Karpas-422 (cell line): ENCODE results near the gene COQ10A. TPM values are rescaled to one million over a fixed set of nuclear protein-coding genes. Genes with fewer than 3 reads are reported as not detected.

Source experiments
- DNase-seq: peaks from one replicate; pipeline ENCODE4 v3.0.0-alpha.2; 2015
- H2AFZ ChIP-seq: fragments of 200-600 bp; sonication (generic); 2 replicates; pipeline ENCODE4 v1.6.1; 2014; ENCODE audit warnings: antibody characterized with exemption, low read length, mixed read lengths
- H3K27ac ChIP-seq: fragments of 200-600 bp; sonication (generic); 2 replicates; pipeline ENCODE4 v1.5.1; 2014; ENCODE audit warnings: mild to moderate bottlenecking, low read length, moderate library complexity
- H3K27me3 ChIP-seq: fragments of 200-600 bp; sonication (generic); 2 replicates; pipeline ENCODE4 v1.6.1; 2014; ENCODE audit warnings: low read length, mixed read lengths
- H3K36me3 ChIP-seq: fragments of 200-600 bp; sonication (generic); 2 replicates; pipeline ENCODE4 v1.6.1; 2014; ENCODE audit warnings: low read length, mixed read lengths; ENCODE audit not compliant: insufficient read depth
- H3K4me1 ChIP-seq: fragments of 200-600 bp; sonication (generic); 2 replicates; pipeline ENCODE4 v1.6.1; 2014; ENCODE audit warnings: mild to moderate bottlenecking, low read length, mixed read lengths
- H3K4me2 ChIP-seq: fragments of 200-600 bp; sonication (generic); 2 replicates; pipeline ENCODE4 v1.6.1; 2014; ENCODE audit warnings: low read length, low read depth, mild to moderate bottlenecking; ENCODE audit not compliant: poor library complexity, severe bottlenecking
- H3K4me3 ChIP-seq: fragments of 200-600 bp; sonication (generic); 2 replicates; pipeline ENCODE4 v1.5.1; 2014; ENCODE audit warnings: mild to moderate bottlenecking, antibody characterized with exemption, low read length, mixed read lengths
- H3K79me2 ChIP-seq: fragments of 200-600 bp; sonication (generic); 2 replicates; pipeline ENCODE4 v1.6.1; 2014; ENCODE audit warnings: mild to moderate bottlenecking, low read length, mixed read lengths
- H3K9ac ChIP-seq: fragments of 200-600 bp; sonication (generic); 2 replicates; pipeline ENCODE4 v1.6.0; 2014; ENCODE audit warnings: low read length
- H3K9me2 ChIP-seq: fragments of 200-600 bp; sonication (generic), shearing (Covaris generic); replicated peaks from 2 replicates; pipeline ENCODE4 v1.6.0; 2014; ENCODE audit warnings: mild to moderate bottlenecking, low read length, moderate library complexity; ENCODE audit not compliant: insufficient read depth
- H3K9me3 ChIP-seq: fragments of 300-700, 200-600 bp; sonication (generic); 2 replicates; pipeline ENCODE4 v1.6.1; 2014; ENCODE audit warnings: low read length, mixed read lengths
- H4K20me1 ChIP-seq: fragments of 200-600 bp; sonication (generic); 2 replicates; pipeline ENCODE4 v1.6.1; 2014; ENCODE audit warnings: mild to moderate bottlenecking, antibody characterized with exemption, low read length, low read depth; ENCODE audit not compliant: insufficient read depth
- total RNA-seq: library from RNA; depleted of rRNA; stranded (reverse); fragments of >200 nt; shearing (Covaris generic); gene quantifications from 2 replicates; pipeline ENCODE4 v1.2.3, GENCODE V29; 2014; ENCODE audit warnings: low replicate concordance

COQ10A gene
- total RNA-seq, 1 experiment from 2014 or later = 38.9 TPM

DNA sequence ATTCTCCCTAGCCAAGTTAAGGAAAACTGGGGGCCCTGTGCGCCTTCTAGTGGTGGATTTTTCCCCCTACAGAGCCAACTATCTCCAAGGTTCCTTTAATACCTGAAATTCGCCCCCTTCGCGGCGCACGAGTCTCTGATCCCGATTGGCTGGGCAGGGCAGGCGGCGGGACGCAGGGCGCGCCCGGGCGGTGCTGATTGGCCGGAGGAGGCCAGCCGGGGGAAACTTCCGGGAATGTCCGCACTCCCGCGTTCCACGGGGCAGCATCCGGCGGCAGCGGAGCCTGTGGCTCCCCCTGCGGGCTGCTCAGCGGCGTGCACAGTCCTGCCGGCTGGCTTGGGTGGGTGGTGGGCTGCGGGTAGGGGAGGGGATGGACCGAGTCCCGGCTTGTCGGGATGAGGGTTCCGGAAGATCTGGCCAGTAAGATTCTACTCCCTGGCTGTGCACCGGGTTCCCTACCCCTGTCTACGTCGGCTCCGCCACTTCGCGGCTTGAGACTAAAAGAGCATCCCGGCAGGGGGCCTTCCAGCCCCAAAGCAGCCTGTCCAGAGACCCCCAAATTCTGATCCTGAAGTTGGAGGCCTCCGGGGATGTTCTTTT lies 42.5 kb upstream of the COQ10A start, which contains the start of gene NABP2:
Gene NABP2, plus strand, starts transcription at position 241 of the 600 bp plus-strand sequence. CDS start 515 bp downstream, outside the sequence.
- peak within 1 kb of the TSS; percentile 91 for H3K9ac ChIP-seq
- H3K36me3 ChIP-seq = 0 out of 2 replicates have a peak, but pooled peaks cover 3% of the 10 kb centered on the region
- no peaks in the 10 kb centered on the region for H4K20me1 ChIP-seq
- H3K9me2 ChIP-seq = no peaks in the 10 kb centered on the region
- peak; percentile 98 for DNase-seq
- peak within 1 kb of the TSS; percentile 76 for H2AFZ ChIP-seq
- no peaks in the 10 kb centered on the region for H3K27me3 ChIP-seq
- no peaks in the 10 kb centered on the region for H3K9me3 ChIP-seq
- H3K4me1 ChIP-seq = peaks cover 37% of the 10 kb centered on the region
- peak within 1 kb of the TSS; percentile 32 for H3K27ac ChIP-seq
- peak within 1 kb of the TSS; percentile 95 for H3K4me2 ChIP-seq
- H3K79me2 ChIP-seq = peaks cover 41% of the 10 kb centered on the region
- H3K4me3 ChIP-seq = peak within 1 kb of the TSS; percentile 93

DNA sequence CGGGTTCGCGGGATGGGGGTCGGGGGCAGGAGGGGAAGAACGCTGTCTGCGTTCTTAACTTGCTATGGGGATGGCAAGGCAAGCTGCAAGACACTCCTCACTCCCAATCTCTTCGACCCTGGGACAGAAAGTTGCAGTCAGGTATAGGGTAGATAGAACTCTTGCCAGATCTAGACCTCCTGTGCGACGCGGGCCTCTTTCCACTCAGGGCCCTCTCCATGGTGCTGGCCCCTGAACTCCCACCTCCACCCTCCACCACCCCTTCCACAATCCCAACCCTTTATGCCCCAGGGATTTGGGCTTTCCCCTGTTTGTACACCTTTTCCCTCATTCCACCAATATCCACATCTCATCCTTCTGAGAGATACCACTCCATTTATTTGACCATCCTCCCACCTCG lies 41.8 kb upstream of the COQ10A start:
- Histone ChIP-seq H2AFZ (no peak overlapping the region), H3K27me3 (no peaks in the 10 kb centered on the region), H3K9me2 (no peaks in the 10 kb centered on the region), H3K4me1 (peaks cover 37% of the 10 kb centered on the region), H3K27ac (no peak overlapping the region), H3K9ac (peak overlapping the region; percentile 91), H3K4me3 (peak overlapping the region; percentile 93), H4K20me1 (no peaks in the 10 kb centered on the region), H3K4me2 (peak overlapping the region; percentile 95), H3K79me2 (peaks cover 34% of the 10 kb centered on the region), H3K36me3 (0 out of 2 replicates have a peak, but pooled peaks cover 3% of the 10 kb centered on the region), H3K9me3 (no peaks in the 10 kb centered on the region)
- DNase-seq = no peak

DNA sequence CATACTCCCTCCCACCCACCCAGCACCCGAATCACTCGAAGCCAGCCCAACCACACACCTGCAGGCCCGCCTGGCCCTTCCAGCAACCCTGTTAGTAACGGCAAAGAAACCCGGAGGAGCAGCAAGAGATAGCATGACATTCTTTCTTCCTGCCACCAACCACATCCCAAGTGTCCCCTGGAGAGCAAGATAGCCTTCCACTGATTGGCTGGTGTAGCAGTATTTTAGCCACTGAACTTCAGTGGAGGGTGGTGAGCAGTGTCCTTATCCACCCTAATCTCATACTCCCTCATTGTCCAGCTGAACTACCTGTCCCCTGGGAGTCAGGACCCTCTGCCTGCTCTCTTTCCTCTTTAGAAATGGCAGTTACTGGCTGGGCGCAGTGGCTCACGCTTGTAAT lies 37.7 kb upstream of the COQ10A start:
- H3K9ac ChIP-seq = no peak overlapping the region
- H3K4me1 ChIP-seq = peaks cover 10% of the 10 kb centered on the region
- peaks cover 11% of the 10 kb centered on the region for H3K79me2 ChIP-seq
- H3K4me3 ChIP-seq = no peak overlapping the region
- no peaks in the 10 kb centered on the region for H3K9me2 ChIP-seq
- no peaks in the 10 kb centered on the region for H3K9me3 ChIP-seq
- H2AFZ ChIP-seq = no peak overlapping the region
- H4K20me1 ChIP-seq = no peaks in the 10 kb centered on the region
- 0 out of 2 replicates have a peak, but pooled peaks cover 3% of the 10 kb centered on the region for H3K36me3 ChIP-seq
- no peak overlapping the region for H3K27ac ChIP-seq
- no peaks in the 10 kb centered on the region for H3K27me3 ChIP-seq
- peak; percentile 29 for DNase-seq
- H3K4me2 ChIP-seq = no peak overlapping the region

DNA sequence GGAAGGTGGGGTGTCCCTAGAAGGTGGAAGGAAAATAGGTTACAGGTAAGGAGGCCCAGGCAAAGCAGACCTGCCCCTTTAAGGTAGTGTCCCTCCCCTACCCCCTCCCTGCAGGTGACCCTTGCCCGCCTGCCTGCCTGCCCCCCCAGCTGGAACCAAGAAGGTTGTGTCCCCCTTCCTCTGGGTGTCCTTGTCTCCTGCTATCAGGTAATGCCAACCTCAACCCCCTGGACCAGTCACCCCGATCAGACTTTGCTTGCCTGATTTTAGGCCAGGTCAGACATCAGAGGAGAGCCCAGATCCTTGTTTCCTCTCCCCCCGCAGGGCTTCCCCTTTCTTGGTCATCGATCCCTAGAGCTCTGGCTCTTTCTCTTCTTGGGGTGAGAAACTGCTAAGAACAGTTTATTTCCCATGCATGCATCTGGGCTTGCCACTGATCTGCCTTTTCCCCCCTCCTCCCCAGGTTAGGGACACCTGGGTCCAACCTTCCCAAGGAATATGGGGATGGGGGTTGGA lies 36.8 kb upstream of the COQ10A start, which contains the start of gene SLC39A5:
Gene SLC39A5, plus strand, starts transcription at position 136 of the 516 bp plus-strand sequence. CDS start 1,224 bp downstream, outside the sequence.
- Histone ChIP-seq H2AFZ (no peak within 1 kb of the TSS), H3K9ac (no peak within 1 kb of the TSS), H3K4me2 (no peak within 1 kb of the TSS), H3K9me3 (no peaks in the 10 kb centered on the region), H3K4me3 (no peak within 1 kb of the TSS), H3K27ac (no peak within 1 kb of the TSS), H3K79me2 (peaks cover 4% of the 10 kb centered on the region), H4K20me1 (no peaks in the 10 kb centered on the region), H3K9me2 (no peaks in the 10 kb centered on the region), H3K4me1 (peaks cover 7% of the 10 kb centered on the region), H3K36me3 (0 out of 2 replicates have a peak, but pooled peaks cover 3% of the 10 kb centered on the region), H3K27me3 (no peaks in the 10 kb centered on the region)
- peak; percentile 42 for DNase-seq

DNA sequence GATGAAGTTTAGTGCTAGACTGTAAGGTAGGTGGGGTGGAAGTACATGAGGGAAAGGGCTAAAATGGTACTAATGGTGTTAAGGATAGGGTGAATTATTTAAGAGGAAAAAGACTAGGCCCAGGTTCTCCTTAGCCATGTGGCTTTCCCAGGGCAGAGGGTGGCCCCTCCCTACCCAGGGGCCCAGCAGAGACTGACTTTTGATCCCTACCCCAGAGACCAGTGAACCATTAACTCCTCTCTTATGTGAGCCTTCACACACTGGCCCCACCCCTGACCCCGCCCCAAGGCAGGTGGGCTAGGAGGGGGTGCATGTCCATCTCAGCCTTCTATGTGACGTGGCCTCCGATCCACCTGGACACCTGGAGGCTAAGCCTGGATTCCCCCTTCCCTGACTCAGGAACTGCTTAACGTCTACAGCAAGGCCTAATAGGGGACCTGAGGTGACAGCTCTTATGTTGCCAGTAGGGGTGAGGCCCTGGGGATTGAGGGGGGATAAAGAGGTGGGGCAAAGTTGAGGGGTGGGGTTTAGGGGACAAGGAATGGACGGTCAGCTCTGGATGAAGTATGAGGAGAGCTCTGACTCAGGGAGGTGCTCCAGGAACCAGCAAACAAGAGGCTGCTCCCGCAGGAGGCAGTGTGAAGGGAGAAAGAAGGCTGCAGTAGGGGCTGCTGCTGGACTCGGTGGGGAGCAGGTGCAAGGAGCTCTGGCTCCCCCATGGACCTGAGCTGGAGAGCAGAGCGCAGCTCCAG lies 36.1 kb upstream of the COQ10A start:
- no peaks in the 10 kb centered on the region for H3K9me2 ChIP-seq
- H3K9me3 ChIP-seq = no peaks in the 10 kb centered on the region

DNA sequence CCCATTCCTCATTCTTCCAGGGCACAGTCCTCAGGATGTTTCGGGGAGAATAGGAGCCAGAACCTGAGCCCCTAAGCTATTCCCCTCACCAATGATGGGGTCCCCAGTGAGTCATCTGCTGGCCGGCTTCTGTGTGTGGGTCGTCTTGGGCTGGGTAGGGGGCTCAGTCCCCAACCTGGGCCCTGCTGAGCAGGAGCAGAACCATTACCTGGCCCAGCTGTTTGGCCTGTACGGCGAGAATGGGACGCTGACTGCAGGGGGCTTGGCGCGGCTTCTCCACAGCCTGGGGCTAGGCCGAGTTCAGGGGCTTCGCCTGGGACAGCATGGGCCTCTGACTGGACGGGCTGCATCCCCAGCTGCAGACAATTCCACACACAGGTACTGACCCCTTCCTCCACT lies 35.6 kb upstream of the COQ10A start:
- no peak overlapping the region for H3K4me2 ChIP-seq
- DNase-seq = no peak
- no peaks in the 10 kb centered on the region for H3K4me1 ChIP-seq
- H3K9me3 ChIP-seq = no peaks in the 10 kb centered on the region
- H3K27ac ChIP-seq = no peak overlapping the region
- H3K36me3 ChIP-seq = 0 out of 2 replicates have a peak, but pooled peaks cover under 1% of the 10 kb centered on the region
- H2AFZ ChIP-seq = no peak overlapping the region
- H3K79me2 ChIP-seq = no peaks in the 10 kb centered on the region
- no peaks in the 10 kb centered on the region for H3K9me2 ChIP-seq
- no peaks in the 10 kb centered on the region for H4K20me1 ChIP-seq
- H3K4me3 ChIP-seq = no peak overlapping the region
- H3K27me3 ChIP-seq = no peaks in the 10 kb centered on the region
- no peak overlapping the region for H3K9ac ChIP-seq

More for the DNA sequence above, 36.1 kb upstream of the COQ10A start:
- H3K9ac ChIP-seq = no peak overlapping the region
- peaks cover under 1% of the 10 kb centered on the region; the same call in 1 of the 2 replicates for H3K4me1 ChIP-seq
- no peak overlapping the region for H2AFZ ChIP-seq
- H3K4me3 ChIP-seq = no peak overlapping the region
- H3K27ac ChIP-seq = no peak overlapping the region
- no peak overlapping the region for H3K4me2 ChIP-seq
- no peaks in the 10 kb centered on the region; the same call in 1 of the 2 replicates for H3K79me2 ChIP-seq
- 0 out of 2 replicates have a peak, but pooled peaks cover 3% of the 10 kb centered on the region for H3K36me3 ChIP-seq
- H4K20me1 ChIP-seq = no peaks in the 10 kb centered on the region
- peak; percentile 41 for DNase-seq
- no peaks in the 10 kb centered on the region for H3K27me3 ChIP-seq

DNA sequence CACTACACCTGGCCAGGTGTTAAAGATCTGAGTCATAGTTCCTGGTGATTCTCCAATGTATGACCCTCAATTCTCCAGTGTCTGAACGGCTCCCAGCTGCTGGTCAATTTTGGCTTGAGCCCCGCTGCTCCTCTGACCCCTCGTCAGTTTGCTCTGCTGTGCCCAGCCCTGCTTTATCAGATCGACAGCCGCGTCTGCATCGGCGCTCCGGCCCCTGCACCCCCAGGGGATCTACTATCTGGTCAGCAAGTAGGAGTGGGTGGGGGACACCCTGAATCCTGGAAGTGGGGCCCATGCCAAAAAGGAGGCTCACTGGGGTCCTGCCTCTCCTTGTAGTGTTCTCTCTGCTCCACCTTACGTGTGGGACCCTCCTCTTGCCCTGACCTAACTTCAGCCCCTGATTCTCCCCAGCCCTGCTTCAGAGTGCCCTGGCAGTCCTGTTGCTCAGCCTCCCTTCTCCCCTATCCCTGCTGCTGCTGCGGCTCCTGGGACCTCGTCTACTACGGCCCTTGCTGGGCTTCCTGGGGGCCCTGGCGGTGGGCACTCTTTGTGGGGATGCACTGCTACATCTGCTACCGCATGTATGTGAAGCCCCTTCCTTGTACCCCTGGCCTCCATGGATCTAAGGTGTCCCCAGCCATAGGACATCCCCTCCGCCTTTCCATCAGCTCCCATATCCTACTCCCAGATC lies 31.9 kb upstream of the COQ10A start:
- Histone ChIP-seq H3K9me2 (no peaks in the 10 kb centered on the region), H2AFZ (no peak overlapping the region), H3K36me3 (no peaks in the 10 kb centered on the region), H3K9ac (no peak overlapping the region), H3K27ac (no peak overlapping the region), H3K4me1 (no peaks in the 10 kb centered on the region), H3K4me3 (no peak overlapping the region), H3K79me2 (no peaks in the 10 kb centered on the region), H3K4me2 (no peak overlapping the region), H3K27me3 (no peaks in the 10 kb centered on the region), H3K9me3 (no peaks in the 10 kb centered on the region), H4K20me1 (no peaks in the 10 kb centered on the region)
- DNase-seq = peak; percentile 36
